ENCODE data around the gene PRSS33.

The PRSS33 gene

GRCh38 chr16:2803545-2804195, 16.3 kb upstream of the PRSS33 start:
- DNase-seq (ENCODE audit: extremely low read depth in 1 of 2, low read depth in 1 of 2), result no peak

DNA sequence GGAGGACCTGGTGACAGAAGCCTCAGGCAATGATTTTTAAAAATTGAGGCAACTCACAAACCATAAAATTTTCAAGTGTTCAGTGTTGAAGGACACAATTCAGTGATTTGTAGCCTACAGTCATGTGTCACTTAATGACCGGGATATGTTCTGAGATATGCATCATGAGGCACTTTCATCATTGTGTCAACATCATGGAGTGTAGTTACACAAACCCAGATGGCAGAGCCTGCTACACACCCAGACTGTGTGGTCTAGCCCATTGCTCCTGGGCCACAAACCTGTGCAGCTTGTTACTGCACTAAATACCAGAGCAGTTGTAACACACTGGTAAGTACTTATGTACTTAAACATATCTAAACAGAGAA, 12.5 kb upstream of the PRSS33 start:
- no peak for DNase-seq (ENCODE audit: extremely low read depth in 1 of 2, low read depth in 1 of 2)

GRCh38 chr16:2799205-2799858, 12.0 kb upstream of the PRSS33 start:
- DNase-seq (ENCODE audit: extremely low read depth in 1 of 2, low read depth in 1 of 2), result no peak

GRCh38 chr16:2798723-2799204, 11.4 kb upstream of the PRSS33 start:
- DNase-seq (ENCODE audit: extremely low read depth in 1 of 2, low read depth in 1 of 2), result no peak

GRCh38 chr16:2795395-2796143, 8.2 kb upstream of the PRSS33 start:
- no peak for DNase-seq (ENCODE audit: extremely low read depth in 1 of 2, low read depth in 1 of 2)

DNA sequence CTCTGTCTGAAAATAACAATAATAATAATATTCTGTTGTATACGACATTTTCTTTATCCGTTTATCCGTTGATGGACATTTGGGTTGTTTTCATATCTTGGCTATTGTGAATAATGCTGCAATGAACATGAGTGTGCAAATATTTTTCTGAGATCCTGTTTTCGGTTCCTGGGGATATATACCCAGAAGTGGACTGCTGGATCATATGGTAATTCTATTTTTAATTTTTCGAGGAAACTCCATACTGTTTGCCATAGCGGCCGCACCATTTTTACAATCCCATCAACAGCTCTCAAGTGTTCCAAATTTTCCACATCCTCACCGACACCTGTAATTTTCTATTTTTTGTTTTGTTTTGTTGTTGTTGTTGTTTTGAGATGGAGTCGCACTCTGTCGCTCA, 5.6 kb upstream of the PRSS33 start:
- no peak for DNase-seq (ENCODE audit: extremely low read depth in 1 of 2, low read depth in 1 of 2)

DNA sequence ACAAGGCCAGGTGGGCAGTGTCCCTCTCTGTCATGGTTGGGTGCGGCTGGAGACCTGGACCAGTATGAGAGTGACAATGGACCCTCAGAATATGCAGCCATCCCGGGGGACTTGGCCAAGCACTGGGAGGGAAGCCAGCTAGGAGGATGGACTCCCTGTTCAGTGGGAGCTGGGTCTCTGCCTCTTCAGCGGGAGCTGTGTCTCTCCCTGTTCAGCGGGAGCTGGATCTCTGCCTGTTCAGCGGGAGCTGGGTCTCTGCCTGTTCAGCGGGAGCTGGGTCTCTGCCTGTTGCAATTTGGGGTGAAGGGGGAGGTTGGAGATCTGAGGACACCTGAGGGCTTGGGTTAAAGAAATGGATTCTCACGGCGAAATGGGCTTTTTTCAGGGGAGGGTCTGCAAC, 3.8 kb upstream of the PRSS33 start:
- no peak for DNase-seq (ENCODE audit: extremely low read depth in 1 of 2, low read depth in 1 of 2)

GRCh38 chr16:2790631-2791030, 3.3 kb upstream of the PRSS33 start:
- no peak for DNase-seq (ENCODE audit: extremely low read depth in 1 of 2, low read depth in 1 of 2)

- DNase-seq (ENCODE audit: extremely low read depth in 1 of 2, low read depth in 1 of 2), result no peak
Observed at GRCh38 chr16:2787961-2788360, 601 bp upstream of the PRSS33 start.

GRCh38 chr16:2786826-2787151, 571 bp downstream of the PRSS33 start:
- no peak for DNase-seq (ENCODE audit: extremely low read depth in 1 of 2, low read depth in 1 of 2)

- no peak for DNase-seq (ENCODE audit: extremely low read depth in 1 of 2, low read depth in 1 of 2)
Observed at GRCh38 chr16:2786061-2786825, 1.1 kb downstream of the PRSS33 start.

- DNase-seq (ENCODE audit: extremely low read depth in 1 of 2, low read depth in 1 of 2), result no peak
Observed at GRCh38 chr16:2785101-2785991, 2.0 kb downstream of the PRSS33 start.

DNA sequence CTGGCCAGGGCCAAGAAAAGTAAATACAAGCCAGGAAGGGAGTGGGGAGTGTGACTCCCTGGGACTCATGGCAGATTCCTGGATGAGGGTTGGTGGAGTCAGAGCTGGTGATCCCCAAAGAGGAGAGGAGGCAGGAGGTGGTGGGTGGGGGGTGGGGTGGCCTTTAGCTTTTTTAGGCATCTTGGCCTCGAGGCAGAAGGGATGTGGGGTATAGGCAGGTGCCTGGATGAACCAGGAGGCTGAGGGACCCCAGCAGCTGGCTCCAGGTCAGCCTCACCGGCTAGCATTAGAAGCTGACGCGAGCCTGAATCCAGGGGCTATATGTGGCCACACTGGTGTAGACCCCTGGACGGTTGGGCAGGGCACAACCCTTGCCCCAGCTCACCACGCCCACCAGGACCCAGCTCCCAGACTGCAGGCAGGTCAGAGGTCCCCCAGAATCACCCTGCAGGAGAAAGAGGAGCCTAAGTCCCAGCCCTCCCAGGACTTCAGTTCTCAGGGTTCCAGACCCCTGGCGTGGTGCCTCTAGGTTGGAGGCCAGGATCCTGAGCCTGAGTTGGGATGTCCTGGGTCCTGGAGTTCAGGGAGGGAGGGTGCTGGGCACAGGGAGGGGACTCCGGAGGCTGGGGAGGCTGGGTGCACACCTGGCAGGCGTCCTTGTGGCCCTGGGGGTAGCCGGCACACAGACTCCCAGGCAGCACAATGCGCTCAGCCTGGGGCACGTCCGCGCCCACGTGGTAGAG, 2.8 kb downstream of the PRSS33 start:
- no peak for DNase-seq (ENCODE audit: extremely low read depth in 1 of 2, low read depth in 1 of 2)

- no peak for DNase-seq (ENCODE audit: extremely low read depth in 1 of 2, low read depth in 1 of 2)
Observed at GRCh38 chr16:2783581-2784357, 3.6 kb downstream of the PRSS33 start.

- DNase-seq (ENCODE audit: extremely low read depth in 1 of 2, low read depth in 1 of 2), result no peak
Observed at GRCh38 chr16:2782583-2783351, 4.6 kb downstream of the PRSS33 start.

GRCh38 chr16:2779978-2780898, 7.1 kb downstream of the PRSS33 start:
- DNase-seq (ENCODE audit: extremely low read depth in 1 of 2, low read depth in 1 of 2), result no peak

All from activated CD8-positive, alpha-beta memory T cell treated with anti-CD3 and anti-CD28 coated beads for 1 hour (primary cell).